Activated T-cell treated with anti-CD3 and anti-CD28 coated beads, Interleukin-2, amount 50 U/mL, for 72 hours (primary cell): ENCODE measurements around the gene BEGAIN. TPM values are rescaled to one million over a fixed set of nuclear protein-coding genes. Genes with fewer than 3 reads are reported as not detected.
"Not testable (repeated sequence)": the region's sequence is repeated elsewhere in the genome, so short reads cannot be mapped to it uniquely, and the experiment has no call there.

ENCODE experiments used
- ATAC-seq, 2 donors: fragments of 150-1000 bp; cut with Tn5 transposase; replicated peaks in 1 of 2; 2 replicates each; pipeline ENCODE4 v1.10.0; 2021; ENCODE audit warnings: moderate library complexity in 2 of 2, mild to moderate bottlenecking in 1 of 2
- DNase-seq, 2 donors: peaks; one replicate each; pipeline ENCODE4 v3.0.0; 2021 to 2022; ENCODE audit warnings: mixed read lengths in 1 of 2
- H3K27ac Mint-ChIP-seq: one replicate; pipeline ENCODE4 v1.8.0; 2022; ENCODE audit warnings: mild to moderate bottlenecking, moderate library complexity, mixed read lengths
- H3K27me3 Mint-ChIP-seq: one replicate; pipeline ENCODE4 v1.8.0; 2022; ENCODE audit warnings: low read depth, mixed read lengths
- H3K36me3 Mint-ChIP-seq, 2 donors: one replicate each; pipeline ENCODE4 v1.8.0; 2022; ENCODE audit warnings: mixed read lengths in 2 of 2, mild to moderate bottlenecking in 1 of 2; ENCODE audit not compliant: insufficient read depth in 2 of 2
- H3K4me1 Mint-ChIP-seq: one replicate; pipeline ENCODE4 v1.8.0; 2022; ENCODE audit warnings: low read depth, mixed read lengths
- H3K4me3 Mint-ChIP-seq, 2 donors: one replicate each; pipeline ENCODE4 v1.8.0; 2022; ENCODE audit warnings: mild to moderate bottlenecking in 2 of 2, mixed read lengths in 2 of 2, moderate library complexity in 2 of 2
- H3K9me3 Mint-ChIP-seq, 2 donors: one replicate each; pipeline ENCODE4 v1.8.0; 2022; ENCODE audit warnings: mixed read lengths in 2 of 2
- total RNA-seq, 2 donors: library from RNA; stranded (reverse); gene quantifications; one replicate each; pipeline ENCODE4 v1.2.3, GENCODE V29; 2022

Gene BEGAIN
- total RNA-seq, 2 donors from 2014 or later = 2.6 to 2.8 TPM

GRCh38 chr14:100523131-100523842 is 63.9 kb downstream of the BEGAIN start:
- H3K27ac Mint-ChIP-seq = no peak overlapping the region
- no peaks in the 10 kb centered on the region for H3K9me3 Mint-ChIP-seq
- no peak overlapping the region for H3K4me3 Mint-ChIP-seq
- DNase-seq (no peak), ATAC-seq (no peak)
- H3K27me3 Mint-ChIP-seq = no peaks in the 10 kb centered on the region
- no peaks in the 10 kb centered on the region for H3K36me3 Mint-ChIP-seq
- no peaks in the 10 kb centered on the region for H3K4me1 Mint-ChIP-seq

DNA sequence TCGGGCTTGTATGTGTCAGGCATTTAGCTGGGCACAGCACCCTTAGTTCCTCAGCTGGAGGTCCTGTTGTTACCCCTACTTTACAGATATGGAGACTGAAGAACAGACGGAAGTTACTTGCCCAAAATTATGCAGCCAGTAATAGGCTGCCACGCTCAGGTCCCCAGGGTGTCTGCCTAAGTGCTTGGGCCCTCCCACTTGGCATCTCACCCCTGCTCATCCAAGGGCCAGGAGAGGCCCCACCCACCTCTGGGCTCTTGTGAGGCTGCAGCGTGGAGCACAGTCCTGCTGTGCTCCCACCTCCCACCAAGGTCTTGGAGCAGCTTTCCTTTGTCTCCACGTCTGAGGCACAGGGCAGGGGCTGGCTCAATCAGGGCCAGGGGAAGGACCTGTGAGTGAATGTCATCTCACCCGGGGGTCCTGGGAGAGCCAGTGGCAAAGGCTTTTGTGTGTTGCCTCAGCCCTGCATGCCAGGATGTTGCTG is 64.6 kb downstream of the BEGAIN start:
- H3K4me3 Mint-ChIP-seq = no peak overlapping the region
- no peaks in the 10 kb centered on the region for H3K27me3 Mint-ChIP-seq
- DNase-seq (no peak), ATAC-seq (no peak)
- H3K27ac Mint-ChIP-seq = no peak overlapping the region
- no peaks in the 10 kb centered on the region for H3K36me3 Mint-ChIP-seq
- no peaks in the 10 kb centered on the region for H3K9me3 Mint-ChIP-seq
- H3K4me1 Mint-ChIP-seq = no peaks in the 10 kb centered on the region

DNA sequence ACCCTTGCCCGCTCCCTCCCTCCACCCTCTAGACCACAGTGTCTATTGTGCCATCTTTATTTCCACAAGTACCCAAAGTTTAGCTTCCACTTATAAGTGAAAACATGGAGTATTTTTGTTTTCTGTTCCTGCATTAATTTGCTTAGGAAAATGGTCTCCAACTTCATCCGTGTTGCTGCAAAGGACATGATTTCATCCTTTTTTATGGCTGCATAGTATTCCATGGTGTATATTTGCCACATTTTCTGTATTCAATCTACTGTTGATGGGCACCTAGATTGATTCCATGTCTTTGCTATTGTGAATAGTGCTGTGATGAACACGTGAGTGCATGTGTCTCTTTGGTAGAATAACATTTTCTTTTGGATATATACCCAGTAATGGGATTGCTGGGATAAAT is 81.2 kb downstream of the BEGAIN start:
- not testable (repeated sequence) for ATAC-seq, H3K27me3 Mint-ChIP-seq, DNase-seq, H3K4me1 Mint-ChIP-seq, H3K4me3 Mint-ChIP-seq, H3K9me3 Mint-ChIP-seq, H3K36me3 Mint-ChIP-seq, H3K27ac Mint-ChIP-seq

DNA sequence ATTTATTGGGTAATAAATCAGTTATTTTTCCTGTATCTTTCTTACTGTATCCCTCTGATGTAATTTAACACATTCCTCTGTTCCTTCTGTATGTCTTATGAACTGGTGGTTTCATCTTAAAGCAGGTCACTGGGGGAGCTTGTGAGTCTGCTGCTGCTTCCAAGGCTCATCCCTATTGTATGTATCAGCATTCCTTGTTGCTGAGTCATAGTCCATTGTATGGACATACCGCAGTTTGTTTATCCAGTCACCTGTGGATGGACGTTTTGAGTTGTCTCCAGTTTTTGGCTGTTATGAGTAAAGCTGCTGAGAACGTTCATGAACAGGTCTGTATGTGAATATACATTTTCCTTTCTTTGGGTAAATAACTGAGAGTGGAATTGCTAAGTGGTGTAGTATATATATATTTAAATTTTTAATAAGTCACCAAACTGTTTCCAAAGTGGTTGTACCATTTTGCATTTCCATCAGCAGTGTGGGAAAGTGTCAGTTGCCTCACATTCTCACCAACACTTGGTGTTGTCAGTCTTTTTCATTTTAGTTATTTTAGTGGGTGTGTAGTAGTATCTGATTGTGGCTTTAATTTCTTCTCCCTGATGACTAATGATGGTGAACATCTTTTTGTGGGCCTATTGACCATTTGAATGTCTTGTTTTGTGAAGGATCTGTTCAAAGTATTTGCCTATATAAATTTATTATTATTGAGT is 82.7 kb downstream of the BEGAIN start:
- Mint-ChIP-seq H3K4me3 (no peak overlapping the region), H3K9me3 (peaks cover 6 to 7% of the 10 kb centered on the region in 2 donors), H3K4me1 (no peaks in the 10 kb centered on the region), H3K36me3 (peaks cover 0 to 2% of the 10 kb centered on the region in 2 donors), H3K27ac (no peak overlapping the region), H3K27me3 (no peaks in the 10 kb centered on the region)
- ATAC-seq (no peak), DNase-seq (no peak)

- no peak overlapping the region for H3K4me3 Mint-ChIP-seq
- DNase-seq (no peak), ATAC-seq (no peak)
- H3K4me1 Mint-ChIP-seq = no peaks in the 10 kb centered on the region
- peaks cover 6 to 7% of the 10 kb centered on the region in 2 donors for H3K9me3 Mint-ChIP-seq
- no peaks in the 10 kb centered on the region for H3K27me3 Mint-ChIP-seq
- no peak overlapping the region for H3K27ac Mint-ChIP-seq
- H3K36me3 Mint-ChIP-seq = peaks cover 0 to 2% of the 10 kb centered on the region in 2 donors
Observed at GRCh38 chr14:100503251-100503650, 84.0 kb downstream of the BEGAIN start.

DNA sequence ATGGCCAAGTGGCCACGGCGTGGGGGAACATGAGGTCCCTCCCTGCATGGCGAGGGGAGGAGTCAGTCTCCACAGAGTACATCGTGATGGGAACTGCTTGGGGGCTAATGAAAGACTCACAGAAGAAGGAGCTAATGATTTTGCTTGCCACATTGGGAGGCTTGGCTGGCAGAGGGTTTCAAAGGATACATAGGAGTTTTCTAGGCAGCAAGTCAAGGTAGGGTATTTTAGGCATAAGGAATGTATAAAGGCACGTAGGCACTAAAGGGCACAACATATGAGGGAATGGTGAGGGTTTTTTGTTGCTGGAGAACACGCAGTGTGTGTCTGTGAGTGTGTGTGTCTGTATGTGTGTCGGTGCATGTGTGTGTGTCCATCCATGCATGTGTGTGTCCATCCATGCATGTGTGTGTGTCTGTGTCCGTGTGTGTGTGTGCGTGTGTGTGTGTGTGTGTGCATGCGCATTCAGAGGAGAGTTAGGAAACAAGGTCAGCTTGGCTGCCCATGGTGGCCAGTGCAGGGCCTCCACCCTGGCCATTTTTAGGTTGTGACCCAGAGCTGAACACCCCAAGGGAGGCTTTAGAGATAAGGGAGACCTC is 84.5 kb downstream of the BEGAIN start:
- H3K27ac Mint-ChIP-seq = no peak overlapping the region
- no peaks in the 10 kb centered on the region for H3K4me1 Mint-ChIP-seq
- DNase-seq (no peak), ATAC-seq (no peak)
- no peaks in the 10 kb centered on the region for H3K27me3 Mint-ChIP-seq
- H3K36me3 Mint-ChIP-seq = peaks cover 0 to 2% of the 10 kb centered on the region in 2 donors
- H3K9me3 Mint-ChIP-seq = peaks cover 6 to 7% of the 10 kb centered on the region in 2 donors
- H3K4me3 Mint-ChIP-seq = no peak overlapping the region

- Mint-ChIP-seq H3K36me3 (peaks cover 0 to 2% of the 10 kb centered on the region in 2 donors), H3K27me3 (no peaks in the 10 kb centered on the region), H3K9me3 (peaks cover 5 to 6% of the 10 kb centered on the region in 2 donors), H3K4me3 (no peak overlapping the region), H3K27ac (no peak overlapping the region), H3K4me1 (no peaks in the 10 kb centered on the region)
- no peak for DNase-seq
- ATAC-seq = no peak
Observed at GRCh38 chr14:100500128-100500527, 87.1 kb downstream of the BEGAIN start.

DNA sequence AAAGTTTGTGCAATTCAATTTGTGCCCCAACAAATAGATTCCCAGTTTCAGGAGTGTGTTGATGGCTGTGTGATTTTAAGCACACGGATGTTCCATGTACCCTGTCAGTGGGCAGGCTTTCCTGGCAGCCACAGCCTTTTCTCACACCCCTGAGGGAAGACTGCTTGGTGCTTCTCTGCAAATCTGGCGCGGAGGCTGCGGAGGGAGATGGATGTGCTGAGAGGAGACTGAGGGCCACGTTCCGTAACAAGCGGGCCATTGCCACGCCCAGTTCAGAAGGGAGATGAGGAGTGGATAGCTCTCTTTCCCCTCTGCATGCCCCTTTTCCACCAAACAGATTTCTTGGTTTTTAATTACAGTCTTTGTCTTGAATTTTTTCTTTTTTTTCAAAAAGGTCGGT is 89.1 kb downstream of the BEGAIN start:
- no peaks in the 10 kb centered on the region for H3K9me3 Mint-ChIP-seq
- no peaks in the 10 kb centered on the region for H3K36me3 Mint-ChIP-seq
- no peak for DNase-seq
- no peaks in the 10 kb centered on the region for H3K4me1 Mint-ChIP-seq
- no peak for ATAC-seq
- no peaks in the 10 kb centered on the region for H3K27me3 Mint-ChIP-seq
- no peak overlapping the region for H3K27ac Mint-ChIP-seq
- H3K4me3 Mint-ChIP-seq = no peak overlapping the region

DNA sequence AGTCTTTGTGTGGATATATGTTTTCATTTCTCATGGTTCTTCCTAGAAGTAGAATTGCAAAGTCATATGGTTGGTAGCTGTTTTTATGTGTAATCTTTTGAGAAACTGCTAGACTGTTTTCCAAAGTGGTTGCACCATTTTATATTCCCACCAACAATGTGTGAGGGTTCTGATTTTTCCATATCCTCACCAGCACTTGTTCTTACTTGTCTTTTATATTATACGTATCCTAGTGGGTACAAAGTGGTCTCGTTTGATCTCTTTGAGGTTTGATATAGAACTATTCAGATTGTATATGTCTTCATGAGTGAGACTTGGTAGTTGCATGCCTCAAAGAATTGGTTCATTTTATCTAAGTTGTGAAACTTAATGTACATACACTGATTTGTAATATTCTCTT is 91.3 kb downstream of the BEGAIN start:
- Mint-ChIP-seq H3K9me3 (no peaks in the 10 kb centered on the region), H3K27me3 (no peaks in the 10 kb centered on the region), H3K27ac (no peak overlapping the region), H3K36me3 (no peaks in the 10 kb centered on the region), H3K4me3 (no peak overlapping the region), H3K4me1 (no peaks in the 10 kb centered on the region)
- no peak for ATAC-seq
- DNase-seq = no peak

- DNase-seq = no peak
- Mint-ChIP-seq H3K27ac (no peak overlapping the region), H3K36me3 (no peaks in the 10 kb centered on the region), H3K9me3 (no peaks in the 10 kb centered on the region), H3K4me3 (no peak overlapping the region), H3K27me3 (no peaks in the 10 kb centered on the region), H3K4me1 (no peaks in the 10 kb centered on the region)
- no peak for ATAC-seq
Observed at GRCh38 chr14:100494645-100495044, 92.6 kb downstream of the BEGAIN start.

- Mint-ChIP-seq H3K9me3 (no peaks in the 10 kb centered on the region), H3K36me3 (peaks cover 0 to under 1% of the 10 kb centered on the region in 2 donors), H3K27ac (no peak overlapping the region), H3K4me3 (no peak overlapping the region), H3K27me3 (no peaks in the 10 kb centered on the region), H3K4me1 (peaks cover 12% of the 10 kb centered on the region)
- no peak for ATAC-seq
- no peak for DNase-seq
Observed at GRCh38 chr14:100490252-100490651, 97.0 kb downstream of the BEGAIN start.

GRCh38 chr14:100488057-100488456 is 99.2 kb downstream of the BEGAIN start:
- no peak overlapping the region for H3K27ac Mint-ChIP-seq
- H3K4me1 Mint-ChIP-seq = peaks cover 12% of the 10 kb centered on the region
- DNase-seq = no peak
- no peak for ATAC-seq
- no peaks in the 10 kb centered on the region for H3K27me3 Mint-ChIP-seq
- H3K36me3 Mint-ChIP-seq = peaks cover 4 to 7% of the 10 kb centered on the region in 2 donors
- H3K9me3 Mint-ChIP-seq = no peaks in the 10 kb centered on the region
- H3K4me3 Mint-ChIP-seq = peak overlapping the region in 1 of 2 donors; percentile 16

GRCh38 chr14:100487304-100487703 is 99.9 kb downstream of the BEGAIN start:
- Mint-ChIP-seq H3K27ac (no peak overlapping the region), H3K36me3 (peaks cover 4 to 7% of the 10 kb centered on the region in 2 donors), H3K27me3 (no peaks in the 10 kb centered on the region), H3K4me3 (no peak overlapping the region), H3K9me3 (no peaks in the 10 kb centered on the region), H3K4me1 (peaks cover 12% of the 10 kb centered on the region)
- DNase-seq (no peak), ATAC-seq (peak in 1 of 2 donors; percentile 22)
